ENCODE data around the gene SVIL. TPM values are rescaled to one million over a fixed set of nuclear protein-coding genes. Genes with fewer than 3 reads are reported as not detected.

The SVIL gene
- total and polyA plus RNA-seq, 4 donors, result 3.1 to 26.0 (median 9.4) TPM

DNA sequence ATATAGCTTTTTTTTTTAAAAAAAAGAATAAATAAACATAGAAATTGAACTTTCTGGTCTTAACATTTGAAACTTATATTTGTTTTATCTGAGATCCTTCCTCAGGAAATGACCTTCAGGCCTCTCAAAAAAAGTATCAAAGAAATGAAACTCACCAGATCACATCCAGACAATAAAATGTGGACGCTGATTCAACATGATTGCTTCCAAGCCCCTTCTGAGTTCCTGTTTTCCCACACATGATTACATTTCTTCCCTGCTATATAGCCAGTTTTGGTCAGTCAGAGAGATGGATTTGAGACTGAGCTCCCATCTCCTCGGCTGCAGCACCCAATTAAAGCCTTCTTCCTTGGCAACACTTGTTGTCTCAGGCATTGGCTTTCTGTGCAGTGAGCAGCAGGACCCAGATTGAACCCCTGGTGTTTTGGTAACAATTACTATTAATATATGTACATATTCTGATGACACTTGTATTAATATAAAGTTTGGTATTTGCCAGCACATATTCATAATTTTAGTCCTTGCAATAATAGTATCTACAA, 21.8 kb upstream of the SVIL start:
- Histone ChIP-seq H3K36me3 (ENCODE audit: control insufficient read depth in 4 of 4, insufficient read depth in 3 of 4, low read depth in 1 of 4, low read length in 3 of 4) (peaks cover 0 to 17% (median 8%) of the 10 kb centered on the region in 4 donors), H3K4me3 (ENCODE audit: low read depth in 1 of 3, low read length in 3 of 3) (no peak overlapping the region), H3K4me1 (ENCODE audit: control insufficient read depth in 4 of 4, insufficient read depth in 4 of 4, low read length in 3 of 4) (no peaks in the 10 kb centered on the region), H3K27ac (ENCODE audit: low read depth in 1 of 2, low read length in 2 of 2) (no peak overlapping the region), H3K9me3 (ENCODE audit: control insufficient read depth in 4 of 4, low read length in 3 of 4) (peaks cover 0 to 3% (median 0%) of the 10 kb centered on the region in 4 donors), H3K9ac (ENCODE audit: low read depth in 1 of 2, low read length in 2 of 2) (no peak overlapping the region), H3K27me3 (ENCODE audit: control insufficient read depth in 4 of 4, insufficient read depth in 4 of 4, low read length in 3 of 4) (no peaks in the 10 kb centered on the region)
- WGBS, result 88% methylated on average over 2 of the region's 2 CpGs
- DNase-seq (ENCODE audit: low spot score), result no peak
- TF ChIP-seq, protein P1, sequence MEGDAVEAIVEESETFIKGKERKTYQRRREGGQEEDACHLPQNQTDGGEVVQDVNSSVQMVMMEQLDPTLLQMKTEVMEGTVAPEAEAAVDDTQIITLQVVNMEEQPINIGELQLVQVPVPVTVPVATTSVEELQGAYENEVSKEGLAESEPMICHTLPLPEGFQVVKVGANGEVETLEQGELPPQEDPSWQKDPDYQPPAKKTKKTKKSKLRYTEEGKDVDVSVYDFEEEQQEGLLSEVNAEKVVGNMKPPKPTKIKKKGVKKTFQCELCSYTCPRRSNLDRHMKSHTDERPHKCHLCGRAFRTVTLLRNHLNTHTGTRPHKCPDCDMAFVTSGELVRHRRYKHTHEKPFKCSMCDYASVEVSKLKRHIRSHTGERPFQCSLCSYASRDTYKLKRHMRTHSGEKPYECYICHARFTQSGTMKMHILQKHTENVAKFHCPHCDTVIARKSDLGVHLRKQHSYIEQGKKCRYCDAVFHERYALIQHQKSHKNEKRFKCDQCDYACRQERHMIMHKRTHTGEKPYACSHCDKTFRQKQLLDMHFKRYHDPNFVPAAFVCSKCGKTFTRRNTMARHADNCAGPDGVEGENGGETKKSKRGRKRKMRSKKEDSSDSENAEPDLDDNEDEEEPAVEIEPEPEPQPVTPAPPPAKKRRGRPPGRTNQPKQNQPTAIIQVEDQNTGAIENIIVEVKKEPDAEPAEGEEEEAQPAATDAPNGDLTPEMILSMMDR (IDR thresholded peaks at IDR 0.05; ENCODE audit: low read depth, low read length, missing input control), result no peak
- TF ChIP-seq, protein P2, sequence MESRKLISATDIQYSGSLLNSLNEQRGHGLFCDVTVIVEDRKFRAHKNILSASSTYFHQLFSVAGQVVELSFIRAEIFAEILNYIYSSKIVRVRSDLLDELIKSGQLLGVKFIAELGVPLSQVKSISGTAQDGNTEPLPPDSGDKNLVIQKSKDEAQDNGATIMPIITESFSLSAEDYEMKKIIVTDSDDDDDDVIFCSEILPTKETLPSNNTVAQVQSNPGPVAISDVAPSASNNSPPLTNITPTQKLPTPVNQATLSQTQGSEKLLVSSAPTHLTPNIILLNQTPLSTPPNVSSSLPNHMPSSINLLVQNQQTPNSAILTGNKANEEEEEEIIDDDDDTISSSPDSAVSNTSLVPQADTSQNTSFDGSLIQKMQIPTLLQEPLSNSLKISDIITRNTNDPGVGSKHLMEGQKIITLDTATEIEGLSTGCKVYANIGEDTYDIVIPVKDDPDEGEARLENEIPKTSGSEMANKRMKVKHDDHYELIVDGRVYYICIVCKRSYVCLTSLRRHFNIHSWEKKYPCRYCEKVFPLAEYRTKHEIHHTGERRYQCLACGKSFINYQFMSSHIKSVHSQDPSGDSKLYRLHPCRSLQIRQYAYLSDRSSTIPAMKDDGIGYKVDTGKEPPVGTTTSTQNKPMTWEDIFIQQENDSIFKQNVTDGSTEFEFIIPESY (IDR thresholded peaks at IDR 0.05), result no peak
- TF ChIP-seq HNF4G (IDR thresholded peaks at IDR 0.05), result no peak
- TF ChIP-seq FOXA1 (IDR thresholded peaks at IDR 0.05), result no peak
- TF ChIP-seq, protein P3, sequence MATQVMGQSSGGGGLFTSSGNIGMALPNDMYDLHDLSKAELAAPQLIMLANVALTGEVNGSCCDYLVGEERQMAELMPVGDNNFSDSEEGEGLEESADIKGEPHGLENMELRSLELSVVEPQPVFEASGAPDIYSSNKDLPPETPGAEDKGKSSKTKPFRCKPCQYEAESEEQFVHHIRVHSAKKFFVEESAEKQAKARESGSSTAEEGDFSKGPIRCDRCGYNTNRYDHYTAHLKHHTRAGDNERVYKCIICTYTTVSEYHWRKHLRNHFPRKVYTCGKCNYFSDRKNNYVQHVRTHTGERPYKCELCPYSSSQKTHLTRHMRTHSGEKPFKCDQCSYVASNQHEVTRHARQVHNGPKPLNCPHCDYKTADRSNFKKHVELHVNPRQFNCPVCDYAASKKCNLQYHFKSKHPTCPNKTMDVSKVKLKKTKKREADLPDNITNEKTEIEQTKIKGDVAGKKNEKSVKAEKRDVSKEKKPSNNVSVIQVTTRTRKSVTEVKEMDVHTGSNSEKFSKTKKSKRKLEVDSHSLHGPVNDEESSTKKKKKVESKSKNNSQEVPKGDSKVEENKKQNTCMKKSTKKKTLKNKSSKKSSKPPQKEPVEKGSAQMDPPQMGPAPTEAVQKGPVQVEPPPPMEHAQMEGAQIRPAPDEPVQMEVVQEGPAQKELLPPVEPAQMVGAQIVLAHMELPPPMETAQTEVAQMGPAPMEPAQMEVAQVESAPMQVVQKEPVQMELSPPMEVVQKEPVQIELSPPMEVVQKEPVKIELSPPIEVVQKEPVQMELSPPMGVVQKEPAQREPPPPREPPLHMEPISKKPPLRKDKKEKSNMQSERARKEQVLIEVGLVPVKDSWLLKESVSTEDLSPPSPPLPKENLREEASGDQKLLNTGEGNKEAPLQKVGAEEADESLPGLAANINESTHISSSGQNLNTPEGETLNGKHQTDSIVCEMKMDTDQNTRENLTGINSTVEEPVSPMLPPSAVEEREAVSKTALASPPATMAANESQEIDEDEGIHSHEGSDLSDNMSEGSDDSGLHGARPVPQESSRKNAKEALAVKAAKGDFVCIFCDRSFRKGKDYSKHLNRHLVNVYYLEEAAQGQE (IDR thresholded peaks at IDR 0.05), result no peak
- TF ChIP-seq ATF3 (IDR thresholded peaks at IDR 0.05), result no peak
- no peak for TF ChIP-seq GABPA (IDR thresholded peaks at IDR 0.05 in 1 of 2, conservative IDR thresholded peaks at IDR 0.05 in 1 of 2)
- no peak for TF ChIP-seq RXRA (IDR thresholded peaks at IDR 0.05)
- TF ChIP-seq SP1 (IDR thresholded peaks at IDR 0.05), result no peak
- TF ChIP-seq JUND (IDR thresholded peaks at IDR 0.05), result no peak
- no peak for TF ChIP-seq TAF1 (conservative IDR thresholded peaks at IDR 0.05)
- TF ChIP-seq FOXA2 (IDR thresholded peaks at IDR 0.05), result no peak
- TF ChIP-seq NR2F2 (IDR thresholded peaks at IDR 0.05), result no peak
- TF ChIP-seq YY1 (IDR thresholded peaks at IDR 0.05), result no peak
- TF ChIP-seq, protein P4, sequence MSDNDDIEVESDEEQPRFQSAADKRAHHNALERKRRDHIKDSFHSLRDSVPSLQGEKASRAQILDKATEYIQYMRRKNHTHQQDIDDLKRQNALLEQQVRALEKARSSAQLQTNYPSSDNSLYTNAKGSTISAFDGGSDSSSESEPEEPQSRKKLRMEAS (IDR thresholded peaks at IDR 0.05), result no peak
- no peak for TF ChIP-seq HNF4A (conservative IDR thresholded peaks at IDR 0.05)
